B cell (primary cell): ENCODE data around the gene POLR2A. TPM values are rescaled to one million over a fixed set of nuclear protein-coding genes. Genes with fewer than 3 reads are reported as not detected.

Experiments used
- ATAC-seq: fragments of 200-7000 bp; cut with Tn5 transposase; one replicate; pipeline ENCODE4 v1.10.0; 2021; ENCODE audit warnings: low read depth, mild to moderate bottlenecking, moderate number of reproducible peaks, moderate library complexity
- CTCF ChIA-PET: fragments of 350-600 bp; sonication (Branson Sonifier 250); formaldehyde crosslinking; loops from one replicate; lab custom pipeline; 2021; ENCODE audit warnings: antibody characterized with exemption, inconsistent platforms; lab: Charles Lee
- POLR2A ChIA-PET: fragments of 350-600 bp; sonication (Branson Sonifier 250); formaldehyde crosslinking; loops from one replicate; lab custom pipeline; 2021; ENCODE audit warnings: antibody characterized with exemption; lab: Charles Lee
- DNase-seq: peaks from one replicate; pipeline ENCODE4 v3.0.0; 2013
- H2AFZ ChIP-seq: 2 replicates; pipeline ENCODE4 v1.6.1; 2012; ENCODE audit warnings: mild to moderate bottlenecking, low read depth, low read length; ENCODE audit not compliant: insufficient read depth, poor library complexity, severe bottlenecking
- H3K27ac ChIP-seq, 2 donors: 1 replicate in 1 of 2; 2 replicates in 1 of 2; pipeline ENCODE4 v1.5.1; 2012 to 2013; ENCODE audit warnings: low read length in 2 of 2, mild to moderate bottlenecking in 2 of 2, moderate library complexity in 1 of 2
- H3K27me3 ChIP-seq, 4 experiments: fragments of 200-600 bp in 1 of 4; sonication (generic) in 1 of 4; replicated peaks in 1 of 4; 1 replicate in 2 of 4; 2 replicates in 2 of 4; pipeline versions ENCODE4 v1.6.1 to v1.7.0; 2013 to 2016; ENCODE audit warnings: low read length in 3 of 4, mild to moderate bottlenecking in 2 of 4, mixed read lengths in 1 of 4, moderate library complexity in 1 of 4; ENCODE audit not compliant: insufficient read depth in 4 of 4, control insufficient read depth in 3 of 4; ENCODE audit errors: control extremely low read depth in 1 of 4
- H3K36me3 ChIP-seq, 2 experiments: replicated peaks in 1 of 2; 1 replicate in 1 of 2; 2 replicates in 1 of 2; pipeline versions ENCODE4 v1.6.1 to v1.7.1; 2013; ENCODE audit warnings: low read length in 1 of 2; ENCODE audit not compliant: insufficient read depth in 2 of 2, control insufficient read depth in 1 of 2; ENCODE audit errors: control extremely low read depth in 1 of 2, extremely low read depth in 1 of 2
- H3K4me1 ChIP-seq, 2 donors: fragments of 200-600 bp in 1 of 2; sonication (generic) in 1 of 2; 1 replicate in 1 of 2; 2 replicates in 1 of 2; pipeline versions ENCODE4 v1.5.1 to v1.6.1; 2013 to 2017; ENCODE audit warnings: low read length in 2 of 2; ENCODE audit not compliant: control insufficient read depth in 2 of 2, insufficient read depth in 2 of 2
- H3K4me2 ChIP-seq: replicated peaks from 2 replicates; pipeline ENCODE3; 2012; ENCODE audit warnings: mild to moderate bottlenecking, low read depth, low read length; ENCODE audit not compliant: poor library complexity, severe bottlenecking
- H3K4me3 ChIP-seq, 5 experiments: fragments of 200-600 bp in 1 of 5; sonication (generic) in 1 of 5; 1 replicate in 3 of 5; 2 replicates in 2 of 5; pipeline versions ENCODE4 v1.5.1 to v1.7.0; 2011 to 2016; ENCODE audit warnings: low read length in 4 of 5, mild to moderate bottlenecking in 4 of 5, low read depth in 2 of 5, control low read depth in 1 of 5, moderate library complexity in 1 of 5; ENCODE audit not compliant: insufficient read depth in 1 of 5; ENCODE audit errors: control extremely low read depth in 1 of 5, extremely low read depth in 1 of 5
- H3K79me2 ChIP-seq: fragments of 200-600 bp; sonication (generic); one replicate; pipeline ENCODE4 v1.6.0; 2016; ENCODE audit warnings: low read length; ENCODE audit not compliant: control insufficient read depth, insufficient read depth
- H3K9ac ChIP-seq: fragments of 200-600 bp; sonication (generic); 2 replicates; pipeline ENCODE4 v1.6.1; 2017; ENCODE audit warnings: mild to moderate bottlenecking, low read length, moderate library complexity
- H3K9me3 ChIP-seq, 3 donors: one replicate each; pipeline versions ENCODE4 v1.6.1 to v1.7.1; 2013; ENCODE audit warnings: low read length in 2 of 3; ENCODE audit not compliant: control insufficient read depth in 2 of 3, insufficient read depth in 1 of 3; ENCODE audit errors: control extremely low read depth in 1 of 3
- H4K20me1 ChIP-seq: 2 replicates; pipeline ENCODE4 v1.6.0; 2012; ENCODE audit warnings: mild to moderate bottlenecking, low read length; ENCODE audit not compliant: insufficient read depth, control insufficient read depth, poor library complexity, severe bottlenecking
- H3K27ac Mint-ChIP-seq: one replicate; pipeline ENCODE4 v1.8.0; 2021; ENCODE audit warnings: mixed read lengths
- H3K27me3 Mint-ChIP-seq: one replicate; pipeline ENCODE4 v1.8.0; 2021; ENCODE audit warnings: mixed read lengths
- H3K4me1 Mint-ChIP-seq: one replicate; pipeline ENCODE4 v1.8.0; 2021; ENCODE audit warnings: mixed read lengths
- H3K4me3 Mint-ChIP-seq: one replicate; pipeline ENCODE4 v1.8.0; 2021; ENCODE audit warnings: mixed read lengths
- H3K9me3 Mint-ChIP-seq: one replicate; pipeline ENCODE4 v1.8.0; 2022; ENCODE audit warnings: mixed read lengths; ENCODE audit not compliant: insufficient read depth
- CTCF ChIP-seq: fragments of 200-600 bp; IDR thresholded peaks from one replicate; pipeline ENCODE4 v1.8.0; 2022; ENCODE audit warnings: antibody characterized with exemption, mild to moderate bottlenecking
- EZH2 ChIP-seq: IDR thresholded peaks from 2 replicates; pipeline ENCODE4 v1.6.1; 2012; ENCODE audit warnings: borderline replicate concordance, low read depth, mild to moderate bottlenecking, moderate library complexity, low read length; ENCODE audit not compliant: insufficient read depth, poor library complexity, severe bottlenecking
- WGBS: methylation state at CpG from one replicate; pipeline ENCODE4 v1.1.5; 2013; ENCODE audit warnings: missing lambda C conversion rate; ENCODE audit not compliant: insufficient coverage; 5-methylcytosine and 5-hydroxymethylcytosine counted together
- intact Hi-C: fragments of 100-400 bp; cut with micrococcal nuclease; formaldehyde crosslinking; loops from one replicate; pipeline ENCODE4 v1.10.0; 2022
- polyA plus RNA-seq: library from polyadenylated mRNA; depleted of rRNA; stranded (reverse); fragments of >200 nt; gene quantifications from 2 replicates; pipeline ENCODE4 v1.2.3, GENCODE V29; 2012
- total RNA-seq, 2 donors: library from RNA; stranded (reverse); fragments of 120-200 nt in 1 of 2; gene quantifications; 1 replicate in 1 of 2; 2 replicates in 1 of 2; pipeline versions ENCODE4 v1.2.3 to v1.2.4, GENCODE V29; 2013 to 2022

The POLR2A gene
- total and polyA plus RNA-seq, 2 donors (not counting 1 experiment from before 2014, with no cell fraction given), result 56.5 to 225 TPM

- H3K27ac Mint-ChIP-seq, result peak overlapping the region; percentile 50
- ATAC-seq, result no peak
- Histone ChIP-seq H2AFZ (no peak overlapping the region), H3K4me3 (no peak overlapping the region), H3K27ac (no peak overlapping the region), H3K79me2 (peaks cover 91% of the 10 kb centered on the region), H3K9ac (no peak overlapping the region), H3K36me3 (no peaks in the 10 kb centered on the region), H4K20me1 (peaks cover 60% of the 10 kb centered on the region), H3K4me2 (peak overlapping the region; percentile 93), H3K27me3 (no peaks in the 10 kb centered on the region), H3K4me1 (peaks cover 26 to 42% of the 10 kb centered on the region in 2 donors), H3K9me3 (no peaks in the 10 kb centered on the region)
- H3K4me3 Mint-ChIP-seq, result peak overlapping the region; percentile 96
- H3K27me3 Mint-ChIP-seq, result no peaks in the 10 kb centered on the region
- TF ChIP-seq CTCF (no peak), EZH2 (no peak)
- ChIA-PET POLR2A (interaction anchor here (0.7 kb wide), 1 partner anchor 11 kb away, joined by 3 read pairs; no protein-coding TSS in a partner anchor), CTCF (interaction anchor here (0.9 to 1.5 kb wide), 6 partner anchors 8 to 121 kb away, joined by 3 to 5 read pairs (median 3); no protein-coding TSS in a partner anchor)
- WGBS, result 97% methylated on average over 5 of the region's 5 CpGs
- intact Hi-C loops, result no loop called here
- DNase-seq, result no peak
- H3K4me1 Mint-ChIP-seq, result peaks cover 56% of the 10 kb centered on the region
- H3K9me3 Mint-ChIP-seq, result no peaks in the 10 kb centered on the region
Measured at GRCh38 chr17:7476951-7477350, 7.2 kb upstream of the POLR2A start.
